ENCODE data around the gene OR2AJ1. TPM values are rescaled to one million over a fixed set of nuclear protein-coding genes. Genes with fewer than 3 reads are reported as not detected.

The OR2AJ1 gene, protein sequence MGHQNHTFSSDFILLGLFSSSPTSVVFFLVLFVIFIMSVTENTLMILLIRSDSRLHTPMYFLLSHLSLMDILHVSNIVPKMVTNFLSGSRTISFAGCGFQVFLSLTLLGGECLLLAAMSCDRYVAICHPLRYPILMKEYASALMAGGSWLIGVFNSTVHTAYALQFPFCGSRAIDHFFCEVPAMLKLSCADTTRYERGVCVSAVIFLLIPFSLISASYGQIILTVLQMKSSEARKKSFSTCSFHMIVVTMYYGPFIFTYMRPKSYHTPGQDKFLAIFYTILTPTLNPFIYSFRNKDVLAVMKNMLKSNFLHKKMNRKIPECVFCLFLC
- total RNA-seq: not detected

- peaks cover 4% of the 10 kb centered on the region for H3K27me3 Mint-ChIP-seq
- no peak for DNase-seq
- H3K4me1 Mint-ChIP-seq: no peaks in the 10 kb centered on the region
- no peak within 1 kb of the TSS for H3K4me3 Mint-ChIP-seq
- no peaks in the 10 kb centered on the region for H3K9me3 Mint-ChIP-seq
- no peak within 1 kb of the TSS for H3K27ac Mint-ChIP-seq
- no peaks in the 10 kb centered on the region for H3K36me3 Mint-ChIP-seq
Measured at GRCh38 chr1:247924868-247925267, at the start of gene OR2AJ1. TSS of gene OR2AJ1 (plus strand) at chr1:247924889. CDS start at chr1:247933769, 8,880 bp downstream.

GRCh38 chr1:247883346-247883745, 41.3 kb upstream of the OR2AJ1 start:
- H3K27me3 Mint-ChIP-seq: peaks cover 2% of the 10 kb centered on the region
- H3K4me1 Mint-ChIP-seq: peaks cover 2% of the 10 kb centered on the region
- no peak overlapping the region for H3K27ac Mint-ChIP-seq
- no peak for DNase-seq
- no peak overlapping the region for H3K4me3 Mint-ChIP-seq
- H3K9me3 Mint-ChIP-seq: no peaks in the 10 kb centered on the region
- H3K36me3 Mint-ChIP-seq: no peaks in the 10 kb centered on the region

DNA sequence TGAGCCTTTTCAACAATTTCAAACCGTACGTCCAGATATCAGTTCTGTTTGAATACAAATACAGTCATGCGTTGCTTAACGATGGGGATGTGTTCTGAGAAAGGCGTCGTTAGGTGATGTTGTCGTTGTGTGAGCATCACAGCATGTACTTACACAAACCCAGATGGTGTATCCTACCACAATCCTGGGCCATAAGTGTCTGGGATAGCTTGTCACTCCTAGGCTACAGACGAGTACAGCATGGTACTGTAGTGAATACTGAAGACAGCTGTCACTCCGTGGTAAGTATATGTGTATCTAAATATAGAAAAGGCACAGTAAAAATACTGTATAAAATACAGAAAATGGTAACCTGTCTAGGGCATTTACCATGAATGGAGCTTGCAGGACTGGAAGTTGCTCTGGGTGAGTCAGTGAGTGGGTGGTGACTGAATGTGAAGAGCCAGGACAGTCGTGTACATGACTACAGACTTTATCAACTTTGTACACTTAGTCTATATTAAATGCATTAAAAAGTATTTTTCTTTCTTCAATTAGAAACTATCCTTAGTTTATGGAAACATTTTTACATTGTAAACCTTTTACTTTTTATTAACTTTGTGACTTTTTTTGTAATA, 39.8 kb upstream of the OR2AJ1 start:
- Mint-ChIP-seq H3K4me3 (no peak overlapping the region), H3K9me3 (no peaks in the 10 kb centered on the region), H3K27ac (no peak overlapping the region), H3K27me3 (no peaks in the 10 kb centered on the region), H3K4me1 (peaks cover 2% of the 10 kb centered on the region), H3K36me3 (no peaks in the 10 kb centered on the region)
- DNase-seq: no peak

GRCh38 chr1:247895163-247895637, 29.5 kb upstream of the OR2AJ1 start, which contains the start of gene OR2W3:
TSS of gene OR2W3 (plus strand) at chr1:247895587. CDS start at chr1:247895587, 0 bp downstream.
- no peak for DNase-seq
- peaks cover 6% of the 10 kb centered on the region for H3K9me3 Mint-ChIP-seq
- no peaks in the 10 kb centered on the region for H3K36me3 Mint-ChIP-seq
- H3K27me3 Mint-ChIP-seq: no peaks in the 10 kb centered on the region
- no peak within 1 kb of the TSS for H3K4me3 Mint-ChIP-seq
- no peak within 1 kb of the TSS for H3K27ac Mint-ChIP-seq
- no peaks in the 10 kb centered on the region for H3K4me1 Mint-ChIP-seq

DNA sequence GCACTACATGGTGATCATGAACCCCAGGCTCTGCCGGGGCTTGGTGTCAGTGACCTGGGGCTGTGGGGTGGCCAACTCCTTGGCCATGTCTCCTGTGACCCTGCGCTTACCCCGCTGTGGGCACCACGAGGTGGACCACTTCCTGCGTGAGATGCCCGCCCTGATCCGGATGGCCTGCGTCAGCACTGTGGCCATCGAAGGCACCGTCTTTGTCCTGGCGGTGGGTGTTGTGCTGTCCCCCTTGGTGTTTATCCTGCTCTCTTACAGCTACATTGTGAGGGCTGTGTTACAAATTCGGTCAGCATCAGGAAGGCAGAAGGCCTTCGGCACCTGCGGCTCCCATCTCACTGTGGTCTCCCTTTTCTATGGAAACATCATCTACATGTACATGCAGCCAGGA, 28.7 kb upstream of the OR2AJ1 start:
- Mint-ChIP-seq H3K27ac (no peak overlapping the region), H3K36me3 (no peaks in the 10 kb centered on the region), H3K4me3 (no peak overlapping the region), H3K4me1 (no peaks in the 10 kb centered on the region), H3K27me3 (no peaks in the 10 kb centered on the region), H3K9me3 (peaks cover 6% of the 10 kb centered on the region)
- DNase-seq: no peak

- peaks cover 7% of the 10 kb centered on the region for H3K36me3 Mint-ChIP-seq
- H3K9me3 Mint-ChIP-seq: peaks cover 23% of the 10 kb centered on the region
- DNase-seq: no peak
- H3K4me3 Mint-ChIP-seq: no peak overlapping the region
- peaks cover 13% of the 10 kb centered on the region for H3K4me1 Mint-ChIP-seq
- no peaks in the 10 kb centered on the region for H3K27me3 Mint-ChIP-seq
- H3K27ac Mint-ChIP-seq: no peak overlapping the region
Measured at GRCh38 chr1:247904122-247904521, 20.6 kb upstream of the OR2AJ1 start.

DNA sequence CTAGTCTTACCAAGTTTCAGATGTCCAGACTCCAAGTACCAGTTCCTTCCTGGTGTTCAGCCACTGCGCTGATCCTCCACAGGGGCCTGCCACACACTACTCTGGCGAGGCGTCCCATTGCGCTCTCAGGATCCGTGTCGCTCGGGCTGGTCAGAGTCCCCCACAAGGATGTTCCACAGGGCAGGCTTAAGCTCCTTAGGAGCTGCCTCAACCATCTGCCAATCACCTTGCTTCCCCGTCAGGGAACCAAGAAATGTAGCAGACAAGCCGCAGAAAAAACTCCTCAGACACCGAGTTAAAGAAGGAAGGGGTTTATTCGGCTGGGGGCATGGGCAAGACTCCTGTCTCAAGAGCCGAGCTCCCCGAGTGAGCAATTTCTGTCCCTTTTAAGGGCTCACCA, 19.5 kb upstream of the OR2AJ1 start:
- Mint-ChIP-seq H3K27ac (no peak overlapping the region), H3K27me3 (no peaks in the 10 kb centered on the region), H3K9me3 (peaks cover 23% of the 10 kb centered on the region), H3K4me1 (peaks cover 13% of the 10 kb centered on the region), H3K4me3 (no peak overlapping the region), H3K36me3 (peaks cover 7% of the 10 kb centered on the region)
- DNase-seq: no peak

GRCh38 chr1:247905910-247906503, 18.7 kb upstream of the OR2AJ1 start:
- H3K36me3 Mint-ChIP-seq: peaks cover 7% of the 10 kb centered on the region
- H3K4me3 Mint-ChIP-seq: peak overlapping the region; percentile 69
- peak overlapping the region; percentile 70 for H3K27ac Mint-ChIP-seq
- peak; percentile 15 for DNase-seq
- peaks cover 13% of the 10 kb centered on the region for H3K4me1 Mint-ChIP-seq
- no peaks in the 10 kb centered on the region for H3K27me3 Mint-ChIP-seq
- H3K9me3 Mint-ChIP-seq: peaks cover 23% of the 10 kb centered on the region

- peak overlapping the region; percentile 70 for H3K27ac Mint-ChIP-seq
- H3K9me3 Mint-ChIP-seq: peaks cover 23% of the 10 kb centered on the region
- H3K4me1 Mint-ChIP-seq: peaks cover 13% of the 10 kb centered on the region
- H3K4me3 Mint-ChIP-seq: peak overlapping the region; percentile 69
- DNase-seq: no peak
- H3K27me3 Mint-ChIP-seq: no peaks in the 10 kb centered on the region
- peaks cover 7% of the 10 kb centered on the region for H3K36me3 Mint-ChIP-seq
Measured at GRCh38 chr1:247906504-247907047, 18.1 kb upstream of the OR2AJ1 start.

DNA sequence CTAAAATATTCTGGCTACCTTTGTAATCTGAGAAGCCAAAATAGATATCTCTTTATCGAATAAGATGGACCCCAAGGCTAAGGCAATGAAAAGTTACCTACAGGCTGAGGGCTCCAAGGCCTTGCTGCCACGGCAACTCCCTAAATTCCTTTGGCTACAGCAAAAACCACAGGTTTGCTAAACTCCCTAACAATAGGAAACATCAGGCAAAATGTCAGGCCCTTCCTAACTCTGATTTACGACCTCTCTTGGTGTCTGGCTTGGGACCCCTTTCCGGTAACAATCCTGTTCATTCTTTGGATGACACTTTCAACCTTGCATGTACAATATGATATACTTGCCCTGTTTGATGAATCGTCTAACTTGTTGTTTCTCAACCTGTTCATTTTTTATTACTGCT, 15.9 kb upstream of the OR2AJ1 start:
- Mint-ChIP-seq H3K27ac (no peak overlapping the region), H3K4me1 (peaks cover 13% of the 10 kb centered on the region), H3K36me3 (peaks cover 7% of the 10 kb centered on the region), H3K4me3 (no peak overlapping the region), H3K27me3 (no peaks in the 10 kb centered on the region), H3K9me3 (peaks cover 22% of the 10 kb centered on the region)
- no peak for DNase-seq

DNA sequence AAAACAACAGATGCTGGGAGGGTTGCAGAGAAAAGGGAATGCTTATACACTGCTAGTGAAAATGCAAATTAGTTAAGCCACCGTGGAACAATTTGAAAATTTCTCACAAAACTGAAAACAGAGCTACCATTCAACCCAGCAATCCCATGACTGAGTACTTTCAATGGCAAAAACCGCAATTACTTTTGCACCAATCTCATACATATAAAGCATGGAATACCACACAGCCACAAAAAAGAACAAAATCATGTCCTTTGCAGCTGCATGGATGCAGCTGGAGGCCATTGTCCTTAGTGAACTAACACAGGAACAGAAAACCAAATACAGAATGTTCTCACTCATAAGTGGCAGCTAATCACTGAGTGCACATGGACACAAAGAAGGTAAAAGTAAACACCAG, 10.9 kb upstream of the OR2AJ1 start:
- no peak overlapping the region for H3K27ac Mint-ChIP-seq
- H3K4me3 Mint-ChIP-seq: no peak overlapping the region
- no peaks in the 10 kb centered on the region for H3K36me3 Mint-ChIP-seq
- no peaks in the 10 kb centered on the region for H3K4me1 Mint-ChIP-seq
- H3K9me3 Mint-ChIP-seq: peaks cover 3% of the 10 kb centered on the region
- no peak for DNase-seq
- H3K27me3 Mint-ChIP-seq: peaks cover 4% of the 10 kb centered on the region

DNA sequence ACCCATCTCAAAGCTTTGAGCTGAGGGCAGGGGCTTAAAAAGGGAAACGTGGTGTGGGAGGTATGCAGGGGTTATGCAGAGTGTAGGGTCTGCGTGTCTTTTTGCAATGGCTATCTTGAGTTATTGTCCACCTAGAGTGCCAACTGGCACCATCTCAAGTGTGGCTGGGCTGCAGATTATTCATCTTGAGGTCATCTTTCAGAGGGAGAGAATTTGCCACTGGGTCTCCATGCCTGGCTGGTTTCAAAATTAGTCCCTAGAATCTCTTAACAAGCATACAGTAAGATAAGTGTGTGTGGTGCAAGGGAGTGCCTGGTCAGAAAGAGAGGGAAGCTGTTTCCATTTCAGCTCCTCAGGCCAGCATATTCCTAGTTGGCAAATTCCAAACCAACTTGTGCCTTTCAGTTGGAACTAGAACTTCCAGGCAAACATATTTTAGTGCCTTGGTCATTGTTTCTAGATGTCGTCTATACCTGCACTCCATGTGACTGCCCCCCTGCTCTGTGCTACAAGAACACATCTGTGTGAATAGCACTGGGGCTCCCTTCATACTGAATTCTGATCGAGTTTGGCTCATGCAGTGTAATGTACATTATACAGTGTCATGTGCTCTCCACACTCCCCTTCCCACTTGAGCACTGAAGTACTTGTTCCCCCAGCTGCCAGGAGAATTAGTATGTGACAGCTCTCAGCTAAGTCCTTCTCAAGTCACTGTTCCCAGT, 9.6 kb upstream of the OR2AJ1 start:
- Mint-ChIP-seq H3K9me3 (no peaks in the 10 kb centered on the region), H3K27me3 (peaks cover 4% of the 10 kb centered on the region), H3K4me3 (no peak overlapping the region), H3K36me3 (no peaks in the 10 kb centered on the region), H3K4me1 (no peaks in the 10 kb centered on the region), H3K27ac (no peak overlapping the region)
- DNase-seq: no peak

- no peak within 1 kb of the TSS for H3K4me3 Mint-ChIP-seq
- peaks cover 4% of the 10 kb centered on the region for H3K27me3 Mint-ChIP-seq
- DNase-seq: no peak
- H3K9me3 Mint-ChIP-seq: no peaks in the 10 kb centered on the region
- no peaks in the 10 kb centered on the region for H3K36me3 Mint-ChIP-seq
- H3K27ac Mint-ChIP-seq: no peak within 1 kb of the TSS
- H3K4me1 Mint-ChIP-seq: no peaks in the 10 kb centered on the region
Measured at GRCh38 chr1:247919952-247920351, 4.7 kb upstream of the OR2AJ1 start, which contains the start of gene OR2T8. TSS of gene OR2T8 (plus strand) at chr1:247920252. CDS start at chr1:247921018, 766 bp downstream.

DNA sequence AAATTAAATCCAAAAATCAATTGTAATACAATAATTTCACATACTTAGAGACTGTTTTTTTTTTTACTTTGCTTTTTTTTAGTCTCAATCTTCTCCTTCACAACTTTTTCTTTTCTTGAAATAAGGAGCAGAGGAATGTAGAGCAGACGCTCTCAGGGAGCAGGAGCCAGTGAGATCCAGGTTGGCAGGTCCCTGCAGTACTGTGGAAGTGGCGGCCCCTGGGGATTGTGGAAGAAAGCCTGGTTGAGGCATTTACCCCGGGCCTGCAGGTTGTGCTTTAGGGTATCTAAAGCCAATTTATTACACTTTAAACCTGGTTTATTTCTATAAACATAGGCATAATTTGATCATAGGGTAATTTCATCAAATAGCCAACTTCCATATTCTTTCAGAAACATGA, 748 bp upstream of the OR2AJ1 start:
- peaks cover 4% of the 10 kb centered on the region for H3K27me3 Mint-ChIP-seq
- H3K4me1 Mint-ChIP-seq: no peaks in the 10 kb centered on the region
- no peak overlapping the region for H3K27ac Mint-ChIP-seq

DNA sequence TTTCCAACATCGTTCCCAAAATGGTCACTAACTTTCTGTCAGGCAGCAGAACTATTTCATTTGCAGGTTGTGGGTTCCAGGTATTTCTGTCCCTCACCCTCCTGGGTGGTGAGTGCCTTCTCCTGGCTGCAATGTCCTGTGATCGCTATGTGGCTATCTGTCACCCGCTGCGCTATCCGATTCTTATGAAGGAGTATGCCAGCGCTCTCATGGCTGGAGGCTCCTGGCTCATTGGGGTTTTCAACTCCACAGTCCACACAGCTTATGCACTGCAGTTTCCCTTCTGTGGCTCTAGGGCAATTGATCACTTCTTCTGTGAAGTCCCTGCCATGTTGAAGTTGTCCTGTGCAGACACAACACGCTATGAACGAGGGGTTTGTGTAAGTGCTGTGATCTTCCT, 9.3 kb downstream of the OR2AJ1 start:
- Mint-ChIP-seq H3K27me3 (no peaks in the 10 kb centered on the region), H3K4me1 (no peaks in the 10 kb centered on the region), H3K4me3 (no peak overlapping the region), H3K27ac (no peak overlapping the region), H3K36me3 (peaks cover 3% of the 10 kb centered on the region), H3K9me3 (peaks cover 2% of the 10 kb centered on the region)
- no peak for DNase-seq

More for the DNA sequence above, 748 bp upstream of the OR2AJ1 start:
- no peak for DNase-seq
- no peaks in the 10 kb centered on the region for H3K36me3 Mint-ChIP-seq
- no peaks in the 10 kb centered on the region for H3K9me3 Mint-ChIP-seq
- no peak overlapping the region for H3K4me3 Mint-ChIP-seq
